HG03025 (cell line): Measurements from ENCODE around the gene SRCIN1.
"Not testable (repeated sequence)": the region's sequence is repeated elsewhere in the genome, so short reads cannot be mapped to it uniquely, and the experiment has no call there.

Experiments
- ATAC-seq: cut with Tn5 transposase; IDR thresholded peaks from one replicate; pipeline ENCODE4 v1.9.1; 2021; ENCODE audit warnings: mild to moderate bottlenecking, moderate library complexity; ENCODE audit not compliant: unreplicated experiment, low FRiP score

SRCIN1 gene

GRCh38 chr17:38530856-38531255 is 74.9 kb downstream of the SRCIN1 start:
- not testable (repeated sequence) for ATAC-seq

GRCh38 chr17:38528141-38528540 is 77.6 kb downstream of the SRCIN1 start:
- ATAC-seq: not testable (repeated sequence)

- ATAC-seq: not testable (repeated sequence)
These were observed 79.2 kb downstream of the SRCIN1 start for GRCh38 chr17:38526526-38526925.

GRCh38 chr17:38512473-38513058 is 93.2 kb downstream of the SRCIN1 start:
- no peak for ATAC-seq

- no peak for ATAC-seq
These were observed 94.3 kb downstream of the SRCIN1 start for GRCh38 chr17:38511150-38512108.

- ATAC-seq: no peak
These were observed 95.2 kb downstream of the SRCIN1 start for GRCh38 chr17:38510421-38511149.

- no peak for ATAC-seq
These were observed 95.9 kb downstream of the SRCIN1 start for GRCh38 chr17:38509772-38510420.

GRCh38 chr17:38508954-38509771 is 96.6 kb downstream of the SRCIN1 start:
- ATAC-seq: no peak

- no peak for ATAC-seq
These were observed 97.2 kb downstream of the SRCIN1 start for GRCh38 chr17:38508570-38508950.

- no peak for ATAC-seq
These were observed 97.7 kb downstream of the SRCIN1 start for GRCh38 chr17:38507921-38508569.

- no peak for ATAC-seq
These were observed 98.3 kb downstream of the SRCIN1 start for GRCh38 chr17:38507436-38507835.

- ATAC-seq: no peak
These were observed 101.5 kb downstream of the SRCIN1 start for GRCh38 chr17:38504216-38504615.

- not testable (repeated sequence) for ATAC-seq
These were observed 102.4 kb downstream of the SRCIN1 start for GRCh38 chr17:38503286-38503913.

GRCh38 chr17:38501718-38502117 is 104.0 kb downstream of the SRCIN1 start:
- not testable (repeated sequence) for ATAC-seq

GRCh38 chr17:38499230-38499629 is 106.5 kb downstream of the SRCIN1 start:
- not testable (repeated sequence) for ATAC-seq

GRCh38 chr17:38498353-38498752 is 107.4 kb downstream of the SRCIN1 start:
- no peak for ATAC-seq

GRCh38 chr17:38497656-38498055 is 108.1 kb downstream of the SRCIN1 start:
- not testable (repeated sequence) for ATAC-seq

- ATAC-seq: not testable (repeated sequence)
These were observed 111.6 kb downstream of the SRCIN1 start for GRCh38 chr17:38494152-38494551.
